ACC112 (cell line): Measurements from ENCODE around the gene GABRR2.

Source experiments
- H2AFZ ChIP-seq: fragments of 200-600 bp; sonication (generic); one replicate; pipeline ENCODE4 v1.6.0; 2017; ENCODE audit warnings: antibody characterized with exemption, low read length; ENCODE audit not compliant: unreplicated experiment
- H3K27ac ChIP-seq: fragments of 200-600 bp; sonication (generic); 2 replicates; pipeline ENCODE4 v1.5.1; 2014; ENCODE audit warnings: low read depth, mild to moderate bottlenecking, antibody characterized with exemption, low read length, moderate library complexity
- H3K27me3 ChIP-seq: fragments of 200-600 bp; sonication (generic); 2 replicates; pipeline ENCODE4 v1.6.1; 2014; ENCODE audit warnings: mild to moderate bottlenecking, antibody characterized with exemption, low read length, moderate library complexity, mixed read lengths; ENCODE audit not compliant: insufficient read depth
- H3K36me3 ChIP-seq: fragments of 200-600 bp; sonication (generic); 2 replicates; pipeline ENCODE4 v1.6.1; 2016; ENCODE audit warnings: mild to moderate bottlenecking, antibody characterized with exemption, low read length, moderate library complexity, mixed read lengths; ENCODE audit not compliant: insufficient read depth
- H3K4me1 ChIP-seq: fragments of 200-600 bp; sonication (generic); one replicate; pipeline ENCODE4 v1.6.1; 2016; ENCODE audit warnings: low read length, mixed read lengths; ENCODE audit not compliant: insufficient read depth, unreplicated experiment, control insufficient read depth
- H3K4me3 ChIP-seq: fragments of 200-600 bp; sonication (generic); 2 replicates; pipeline ENCODE4 v1.5.1; 2014; ENCODE audit warnings: mild to moderate bottlenecking, low read depth, low read length
- H3K79me2 ChIP-seq: fragments of 200-600 bp; sonication (generic); one replicate; pipeline ENCODE4 v1.6.0; 2016; ENCODE audit warnings: low read length; ENCODE audit not compliant: control insufficient read depth, unreplicated experiment, insufficient read depth

GABRR2 gene

GRCh38 chr6:89324304-89324703, 9.2 kb upstream of the GABRR2 start:
- H2AFZ ChIP-seq: no peak overlapping the region
- H3K27me3 ChIP-seq: no peaks in the 10 kb centered on the region
- peaks cover 16% of the 10 kb centered on the region for H3K36me3 ChIP-seq
- H3K27ac ChIP-seq: no peak overlapping the region
- H3K4me3 ChIP-seq: no peak overlapping the region
- no peaks in the 10 kb centered on the region for H3K79me2 ChIP-seq
- peaks cover 9% of the 10 kb centered on the region for H3K4me1 ChIP-seq

GRCh38 chr6:89323511-89323971, 8.4 kb upstream of the GABRR2 start:
- Histone ChIP-seq H3K27me3 (no peaks in the 10 kb centered on the region), H3K79me2 (no peaks in the 10 kb centered on the region), H3K4me3 (no peak overlapping the region), H2AFZ (no peak overlapping the region), H3K4me1 (peaks cover 9% of the 10 kb centered on the region), H3K27ac (no peak overlapping the region), H3K36me3 (peaks cover 16% of the 10 kb centered on the region; the same call in 1 of the 2 replicates)

DNA sequence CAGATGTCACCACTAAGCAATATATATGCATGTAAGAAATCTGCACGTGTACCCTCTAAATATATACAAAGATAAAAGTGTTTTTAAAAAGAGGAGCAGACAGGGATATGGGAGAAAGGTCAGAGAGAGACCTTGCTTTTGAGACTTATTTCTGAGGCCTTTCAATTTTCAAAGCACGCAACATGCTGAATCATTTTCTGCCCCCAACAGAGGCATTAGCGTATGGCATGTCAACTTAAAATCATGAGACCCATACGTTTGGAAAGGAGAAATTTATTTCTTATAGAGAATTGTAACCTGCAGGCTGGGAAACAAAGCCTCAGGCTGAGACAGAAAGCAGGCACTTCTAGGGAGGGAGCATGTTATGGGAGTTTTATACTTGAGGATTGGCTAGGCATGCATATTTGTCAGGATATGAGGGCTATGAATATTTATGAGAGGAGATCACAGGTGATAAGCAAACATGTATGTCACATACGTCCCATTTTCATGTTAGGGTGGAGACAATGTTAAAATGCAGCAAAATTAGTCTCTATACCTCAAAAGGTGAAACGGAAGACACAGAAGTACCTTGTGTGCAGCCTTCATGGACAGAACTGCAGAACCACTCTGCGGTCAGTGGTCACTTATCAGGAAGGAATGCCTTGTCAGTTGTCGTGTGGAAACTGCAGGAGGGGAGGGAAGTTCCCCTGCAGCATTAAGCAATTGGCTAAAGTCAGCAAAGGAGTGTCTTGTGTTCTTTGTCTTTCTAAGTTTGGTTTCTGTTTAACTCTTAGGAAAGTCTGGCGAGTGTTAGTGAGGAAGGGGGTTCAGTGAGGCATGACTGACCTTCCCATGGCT, 6.3 kb upstream of the GABRR2 start:
- H3K36me3 ChIP-seq: peaks cover 13% of the 10 kb centered on the region; the same call in 1 of the 2 replicates
- H2AFZ ChIP-seq: no peak overlapping the region
- no peaks in the 10 kb centered on the region for H3K27me3 ChIP-seq
- H3K79me2 ChIP-seq: no peaks in the 10 kb centered on the region
- no peak overlapping the region for H3K4me3 ChIP-seq
- H3K4me1 ChIP-seq: peaks cover 9% of the 10 kb centered on the region
- H3K27ac ChIP-seq: no peak overlapping the region

GRCh38 chr6:89320012-89320559, 5.0 kb upstream of the GABRR2 start:
- H2AFZ ChIP-seq: no peak overlapping the region
- peaks cover 9% of the 10 kb centered on the region for H3K4me1 ChIP-seq
- H3K4me3 ChIP-seq: no peak overlapping the region
- H3K27ac ChIP-seq: no peak overlapping the region
- no peaks in the 10 kb centered on the region for H3K27me3 ChIP-seq
- no peaks in the 10 kb centered on the region for H3K79me2 ChIP-seq
- peaks cover 12% of the 10 kb centered on the region; the same call in 1 of the 2 replicates for H3K36me3 ChIP-seq

- no peak overlapping the region for H3K27ac ChIP-seq
- H3K4me3 ChIP-seq: no peak overlapping the region
- H3K36me3 ChIP-seq: peaks cover 4% of the 10 kb centered on the region; the same call in 1 of the 2 replicates
- H3K79me2 ChIP-seq: no peaks in the 10 kb centered on the region
- no peaks in the 10 kb centered on the region for H3K27me3 ChIP-seq
- peaks cover 13% of the 10 kb centered on the region for H3K4me1 ChIP-seq
- no peak overlapping the region for H2AFZ ChIP-seq
These were observed 2.0 kb upstream of the GABRR2 start for GRCh38 chr6:89317067-89317466.

GRCh38 chr6:89314692-89315091, 407 bp downstream of the GABRR2 start:
- peaks cover 27% of the 10 kb centered on the region for H3K4me1 ChIP-seq
- H3K27ac ChIP-seq: no peak overlapping the region
- no peak overlapping the region for H2AFZ ChIP-seq
- H3K36me3 ChIP-seq: no peaks in the 10 kb centered on the region
- H3K4me3 ChIP-seq: no peak overlapping the region
- peaks cover 6% of the 10 kb centered on the region for H3K27me3 ChIP-seq
- no peaks in the 10 kb centered on the region for H3K79me2 ChIP-seq

DNA sequence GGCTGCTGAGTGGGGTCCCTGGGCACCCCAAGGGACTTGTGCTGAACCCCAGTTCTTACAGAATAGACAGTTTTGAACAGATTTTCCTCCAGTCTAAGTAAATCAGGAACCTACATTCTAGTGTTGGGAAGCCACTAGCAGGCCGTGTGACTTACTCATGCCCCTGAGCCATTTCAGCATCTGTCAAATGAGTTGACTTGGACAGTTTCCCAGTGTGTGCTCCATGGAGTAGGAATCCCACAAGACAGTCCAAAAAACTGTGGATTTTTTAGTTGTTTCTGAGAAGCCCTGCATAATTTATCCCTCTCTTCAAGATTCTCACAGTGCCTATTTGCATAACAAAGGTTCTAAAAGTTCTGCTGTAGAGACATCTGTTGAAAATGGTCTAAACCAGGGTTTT, 2.1 kb downstream of the GABRR2 start:
- no peaks in the 10 kb centered on the region for H3K79me2 ChIP-seq
- no peak overlapping the region for H3K4me3 ChIP-seq
- peaks cover 27% of the 10 kb centered on the region for H3K4me1 ChIP-seq
- no peak overlapping the region for H3K27ac ChIP-seq
- H2AFZ ChIP-seq: no peak overlapping the region
- H3K27me3 ChIP-seq: peaks cover 18% of the 10 kb centered on the region
- no peaks in the 10 kb centered on the region for H3K36me3 ChIP-seq

- no peaks in the 10 kb centered on the region for H3K36me3 ChIP-seq
- H3K79me2 ChIP-seq: no peaks in the 10 kb centered on the region
- H3K27me3 ChIP-seq: peaks cover 24% of the 10 kb centered on the region
- peak overlapping the region; percentile 49 for H3K4me3 ChIP-seq
- peaks cover 27% of the 10 kb centered on the region for H3K4me1 ChIP-seq
- H3K27ac ChIP-seq: no peak overlapping the region
- no peak overlapping the region for H2AFZ ChIP-seq
These were observed 3.1 kb downstream of the GABRR2 start for GRCh38 chr6:89311853-89312531.

GRCh38 chr6:89311530-89311852, 3.6 kb downstream of the GABRR2 start:
- H3K4me1 ChIP-seq: peaks cover 27% of the 10 kb centered on the region
- H3K27ac ChIP-seq: no peak overlapping the region
- H3K4me3 ChIP-seq: no peak overlapping the region
- no peak overlapping the region for H2AFZ ChIP-seq
- H3K79me2 ChIP-seq: no peaks in the 10 kb centered on the region
- peaks cover 29% of the 10 kb centered on the region for H3K27me3 ChIP-seq
- no peaks in the 10 kb centered on the region for H3K36me3 ChIP-seq

- Histone ChIP-seq H3K27me3 (peaks cover 35% of the 10 kb centered on the region), H3K36me3 (no peaks in the 10 kb centered on the region), H2AFZ (no peak overlapping the region), H3K27ac (no peak overlapping the region), H3K79me2 (no peaks in the 10 kb centered on the region), H3K4me3 (no peak overlapping the region), H3K4me1 (peaks cover 27% of the 10 kb centered on the region)
These were observed 4.2 kb downstream of the GABRR2 start for GRCh38 chr6:89310929-89311328.
